Posterior cingulate gyrus (tissue), 11 donors: ENCODE data around the gene BTN2A1.
"Not testable (repeated sequence)": the region's sequence is repeated elsewhere in the genome, so short reads cannot be mapped to it uniquely, and the experiment has no call there.

Source experiments
- DNase-seq, 10 donors: peaks; one replicate each; pipeline versions ENCODE4 v3.0.0 to v3.0.0-alpha.2; 2020 to 2021; ENCODE audit warnings: mixed read lengths in 3 of 10
- intact Hi-C: fragments of 100-400 bp; cut with DNase I; formaldehyde crosslinking; loops from one replicate; pipeline ENCODE4 v1.15.1; 2023

BTN2A1 gene

DNA sequence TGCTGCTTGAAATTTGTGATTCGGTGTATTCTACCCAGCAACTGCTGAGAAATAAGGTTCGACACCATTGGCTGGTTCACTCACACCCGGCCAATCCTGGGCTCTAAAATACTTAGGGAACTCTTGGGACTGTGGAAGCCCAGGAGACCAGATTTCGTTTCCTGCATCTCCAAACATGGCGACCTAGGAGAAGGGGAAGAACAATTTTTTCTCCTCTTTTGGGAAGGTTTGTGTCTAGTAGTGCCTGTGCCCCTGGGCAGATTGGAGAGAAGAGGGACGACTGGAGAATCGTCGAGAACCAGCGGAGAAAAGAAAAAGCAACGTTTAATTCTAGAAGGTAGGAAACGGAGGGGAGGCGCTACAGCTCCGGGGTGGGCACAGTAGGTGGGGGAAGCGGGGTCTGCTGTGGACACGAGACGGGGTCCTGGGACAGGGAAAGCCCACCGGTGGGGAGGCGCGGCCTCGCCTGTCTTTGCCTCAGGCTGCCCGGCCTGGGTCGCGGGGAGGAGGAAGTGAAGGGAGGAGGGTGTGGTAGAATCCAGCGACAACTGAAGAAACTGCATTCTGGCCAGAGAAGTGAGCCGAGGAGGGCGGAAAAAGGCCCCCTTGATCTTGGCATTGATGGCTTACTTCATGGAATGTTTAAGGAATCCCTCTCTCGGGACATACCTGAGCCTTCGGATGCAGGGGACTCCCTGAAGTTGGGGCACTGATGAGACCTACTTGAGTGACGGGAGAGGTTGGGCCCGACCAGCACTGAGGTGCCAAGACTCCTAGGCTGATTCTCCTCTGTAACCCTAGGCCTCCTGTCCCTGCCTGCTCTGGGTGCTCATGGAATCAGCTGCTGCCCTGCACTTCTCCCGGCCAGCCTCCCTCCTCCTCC lies at the start of gene BTN2A1:
TSS of gene BTN2A1 (plus strand) at position 150 of the 883 bp plus-strand sequence. CDS start at position 832, 682 bp downstream.
- peak; percentile 63 to 97 (median 77) for DNase-seq
- intact Hi-C loops: loop anchor here (10.0 kb wide), 1 partner anchor 67 kb away; no protein-coding TSS in a partner anchor

DNA sequence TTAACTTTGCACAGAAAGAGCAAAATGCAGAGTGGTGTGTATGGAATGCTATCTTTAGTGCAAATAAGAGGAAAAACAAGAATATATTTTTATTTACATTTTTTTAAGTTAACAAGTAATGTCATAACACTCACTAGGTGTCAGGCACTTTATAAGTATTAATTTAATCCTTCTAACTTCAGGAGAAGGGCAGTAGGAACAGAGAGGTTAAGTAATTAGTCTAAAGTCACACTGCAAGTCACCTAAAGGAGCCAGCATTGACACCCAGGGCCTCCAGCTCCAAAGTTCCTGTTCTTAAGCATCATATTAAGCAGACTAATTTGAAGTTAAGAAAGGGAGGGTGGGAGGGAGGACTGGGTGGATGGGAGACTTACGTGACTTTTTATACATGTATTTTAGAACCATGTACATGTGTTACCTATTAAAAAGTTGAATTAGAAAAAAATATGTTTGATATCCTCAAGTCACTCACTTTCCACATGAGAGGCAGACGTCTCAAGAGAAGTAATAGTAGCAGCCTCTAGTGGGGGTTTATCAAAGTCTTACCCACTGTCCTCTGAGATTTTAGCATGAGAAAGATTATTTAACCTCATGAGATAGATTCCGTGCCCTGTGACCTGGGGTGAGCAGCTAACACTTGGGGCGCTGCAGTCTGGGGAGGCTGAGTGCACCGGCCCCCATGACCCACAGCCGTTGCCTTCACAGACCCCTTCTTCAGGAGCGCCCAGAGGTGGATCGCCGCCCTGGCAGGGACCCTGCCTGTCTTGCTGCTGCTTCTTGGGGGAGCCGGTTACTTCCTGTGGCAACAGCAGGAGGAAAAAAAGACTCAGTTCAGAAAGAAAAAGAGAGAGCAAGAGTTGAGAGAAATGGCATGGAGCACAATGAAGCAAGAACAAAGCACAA lies 48.7 kb upstream of the BTN2A1 start:
- intact Hi-C loops: no loop called here
- DNase-seq: no peak

DNA sequence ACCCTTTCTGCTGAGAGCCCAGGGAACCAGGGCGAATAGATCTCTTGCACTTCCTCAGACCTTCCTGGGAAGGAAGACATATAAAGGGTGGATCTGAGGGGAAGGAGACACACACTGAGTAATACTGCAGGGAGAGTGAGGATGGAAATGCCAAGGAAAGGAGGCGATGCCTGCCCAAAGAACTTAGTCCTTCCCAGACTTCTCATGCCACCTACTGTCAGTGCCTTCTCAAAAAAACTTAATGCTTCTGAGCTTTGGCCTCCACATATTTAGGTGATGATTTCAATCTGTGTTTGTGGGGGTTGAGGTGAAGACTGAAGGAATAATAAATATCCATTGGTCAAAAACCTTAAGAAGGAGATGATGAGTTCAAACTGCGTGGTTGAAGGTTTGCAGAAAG lies 46.0 kb upstream of the BTN2A1 start:
- intact Hi-C loops: no loop called here
- DNase-seq: no peak

DNA sequence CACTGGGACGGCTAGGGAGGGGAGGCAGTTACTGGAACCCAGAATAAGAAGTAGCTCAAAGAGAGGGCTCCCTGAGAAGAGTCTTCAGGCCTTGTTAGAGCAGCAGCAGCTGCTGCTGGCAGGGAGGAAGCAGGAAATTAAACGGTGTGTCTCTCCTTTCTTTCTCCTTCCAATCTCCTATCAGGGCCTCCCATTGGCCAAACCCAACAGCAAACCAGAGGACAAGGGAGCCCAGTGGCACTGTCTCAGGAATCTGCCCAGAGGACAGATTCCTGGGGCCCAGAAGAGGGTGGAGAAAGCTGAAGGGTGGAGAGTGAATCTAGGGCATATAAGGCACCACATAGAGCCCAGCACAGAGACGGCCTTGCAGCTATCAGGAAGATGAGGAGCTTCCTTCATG lies 45.5 kb upstream of the BTN2A1 start:
- intact Hi-C loops: no loop called here
- no peak for DNase-seq

DNA sequence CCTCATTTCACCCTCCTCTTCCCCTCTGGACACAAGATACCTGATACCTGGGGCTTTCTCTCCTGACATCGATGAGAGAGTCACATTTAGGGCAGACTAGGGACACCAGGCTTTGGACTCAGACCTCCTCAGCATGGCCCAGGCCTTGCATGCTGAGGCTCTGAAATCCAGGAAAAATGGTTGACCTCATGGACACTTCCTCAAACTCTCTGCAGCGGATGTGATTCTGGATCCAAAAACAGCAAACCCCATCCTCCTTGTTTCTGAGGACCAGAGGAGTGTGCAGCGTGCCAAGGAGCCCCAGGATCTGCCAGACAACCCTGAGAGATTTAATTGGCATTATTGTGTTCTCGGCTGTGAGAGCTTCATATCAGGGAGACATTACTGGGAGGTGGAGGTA lies 44.8 kb upstream of the BTN2A1 start:
- no peak for DNase-seq
- intact Hi-C loops: no loop called here

DNA sequence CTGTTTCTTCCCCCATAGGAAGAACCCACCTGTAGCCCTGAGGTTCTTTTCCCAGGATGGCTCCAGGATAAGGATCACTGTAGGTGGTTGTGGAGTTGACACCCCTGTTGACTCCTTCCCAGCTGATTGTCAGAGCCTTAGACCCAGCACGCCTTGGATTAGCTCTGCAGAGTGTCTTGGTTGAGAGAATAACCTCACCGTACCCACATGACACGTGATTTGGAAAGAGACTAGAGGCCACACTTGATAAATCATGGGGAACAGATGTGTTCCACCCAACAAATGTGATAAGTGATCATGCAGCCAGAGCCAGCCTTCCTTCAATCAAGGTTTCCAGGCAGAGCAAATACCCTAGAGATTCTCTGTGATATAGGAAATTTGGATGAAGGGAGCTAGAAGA lies 43.5 kb upstream of the BTN2A1 start:
- no peak for DNase-seq
- intact Hi-C loops: no loop called here

DNA sequence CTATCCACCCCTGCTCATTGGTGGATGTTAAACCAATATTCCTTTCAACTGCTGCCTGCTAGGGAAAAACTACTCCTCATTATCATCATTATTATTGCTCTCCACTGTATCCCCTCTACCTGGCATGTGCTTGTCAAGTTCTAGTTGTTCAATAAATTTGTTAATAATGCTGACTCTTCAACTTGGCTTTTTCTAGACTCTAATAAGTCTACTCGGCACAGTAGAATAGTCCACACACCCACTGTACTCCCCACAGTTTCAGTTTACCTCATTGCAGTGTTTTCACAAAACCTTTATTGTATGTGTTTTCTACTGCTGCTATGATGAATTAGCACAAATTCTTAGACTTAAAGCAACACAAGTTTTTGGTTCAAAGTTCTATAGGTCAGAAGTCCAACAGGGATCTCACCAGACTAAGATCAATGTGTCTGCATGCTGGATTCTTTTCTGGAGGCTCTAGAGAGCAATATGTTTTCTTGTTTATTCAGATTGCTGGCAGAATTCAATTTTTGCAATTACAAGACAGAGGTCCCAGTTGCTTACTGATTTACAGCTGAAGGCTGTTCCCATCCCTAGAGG lies 42.6 kb upstream of the BTN2A1 start:
- DNase-seq: no peak
- intact Hi-C loops: no loop called here

DNA sequence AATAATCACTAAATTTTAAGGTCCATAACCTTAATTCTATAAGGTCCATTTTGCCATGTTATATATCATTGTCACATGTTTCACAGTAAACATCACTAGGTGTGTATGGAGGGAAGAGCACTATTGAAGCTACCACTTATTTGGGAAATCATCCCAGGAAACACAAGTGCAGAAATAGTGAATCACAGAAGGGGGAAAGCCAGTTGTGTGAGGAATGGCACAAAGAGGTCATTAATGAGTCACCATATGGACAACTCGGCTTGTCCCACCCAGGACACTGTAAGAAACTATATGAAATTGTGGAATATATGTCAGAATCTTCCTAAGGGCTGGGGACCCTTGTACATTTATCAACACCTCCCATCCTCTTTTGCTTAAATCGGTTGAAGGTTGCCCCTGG lies 42.0 kb upstream of the BTN2A1 start:
- no peak for DNase-seq
- intact Hi-C loops: no loop called here

DNA sequence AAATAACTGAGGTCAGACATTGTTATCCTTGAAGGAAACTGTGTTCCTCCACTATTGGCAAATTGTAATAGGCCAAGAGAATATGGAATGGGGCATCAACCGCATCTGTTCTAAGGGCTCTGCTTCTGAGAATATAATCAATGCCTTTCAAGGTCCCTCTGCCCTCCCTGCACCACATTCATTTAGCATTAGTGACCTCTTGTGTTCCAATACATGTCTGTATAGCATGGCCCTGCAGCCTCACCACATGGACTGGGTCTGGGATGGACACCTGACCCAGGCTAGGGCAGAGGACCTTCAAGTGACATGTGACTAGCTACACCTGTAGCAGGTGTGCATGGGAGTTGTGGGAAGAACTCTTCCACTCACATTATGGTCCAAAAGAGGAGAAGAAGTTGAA lies 41.5 kb upstream of the BTN2A1 start:
- no peak for DNase-seq
- intact Hi-C loops: no loop called here

DNA sequence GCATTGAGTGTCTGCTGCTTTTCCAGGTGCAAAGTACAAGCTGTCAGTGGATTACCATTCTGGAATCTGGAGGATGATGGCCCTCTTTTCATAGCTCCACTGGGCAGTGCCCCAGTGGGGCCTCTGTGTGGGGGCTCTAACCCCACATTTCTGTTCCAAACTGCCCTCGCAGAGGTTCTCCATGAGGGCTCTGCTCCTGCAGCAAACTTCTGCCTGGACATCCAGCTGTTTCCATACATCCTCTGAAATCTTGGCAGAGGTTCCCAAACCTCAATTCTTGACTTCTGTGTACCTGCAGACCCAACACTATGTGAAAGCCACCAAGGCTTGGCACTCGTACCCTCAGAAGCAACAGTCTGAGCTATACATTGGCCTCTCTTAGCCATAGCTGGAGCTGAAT lies 39.7 kb upstream of the BTN2A1 start:
- intact Hi-C loops, DNase-seq: not testable (repeated sequence)

DNA sequence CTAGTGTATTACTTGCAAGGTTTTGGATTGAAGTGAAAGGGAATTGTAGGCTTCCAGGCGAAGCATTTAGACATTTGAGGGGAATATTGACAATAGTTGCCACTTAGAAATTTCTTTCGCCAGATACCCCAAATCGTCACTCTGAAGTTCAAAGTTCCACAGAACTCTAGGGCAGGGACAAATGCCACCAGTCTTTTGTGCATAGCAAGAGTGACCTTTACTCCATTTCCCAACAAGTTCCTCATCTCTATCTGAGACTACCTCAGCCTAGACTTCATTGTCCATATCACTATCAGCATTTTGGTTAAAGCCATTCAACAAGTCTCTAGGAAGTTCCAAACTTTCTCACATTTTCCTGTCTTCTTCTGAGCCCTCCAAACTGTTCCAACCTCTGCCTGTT lies 39.0 kb upstream of the BTN2A1 start:
- intact Hi-C loops, DNase-seq: not testable (repeated sequence)

DNA sequence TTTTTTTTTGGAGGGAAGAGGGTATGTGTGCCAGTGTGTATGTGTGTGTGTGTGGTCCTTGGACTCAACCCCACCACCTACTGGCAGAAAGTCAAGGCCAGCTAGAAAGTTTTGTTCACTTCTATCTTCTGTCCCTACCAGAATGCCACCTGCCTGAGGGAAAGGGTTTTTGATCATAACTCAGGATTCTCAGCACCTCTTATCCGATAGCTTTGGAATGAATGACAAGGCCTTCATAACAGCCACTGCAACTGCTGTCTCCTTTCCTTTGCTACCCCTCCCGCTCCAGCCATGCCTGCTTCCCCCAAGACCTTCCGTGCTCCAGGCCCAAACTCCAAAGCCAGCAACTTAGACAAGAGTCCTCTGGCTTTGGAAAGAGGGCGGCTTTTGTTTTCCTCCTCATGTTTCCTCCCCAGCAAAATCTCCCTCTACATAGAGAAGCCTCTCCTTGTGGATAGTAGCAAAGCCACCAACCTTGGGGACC lies 37.0 kb upstream of the BTN2A1 start:
- no peak for DNase-seq
- intact Hi-C loops: no loop called here

DNA sequence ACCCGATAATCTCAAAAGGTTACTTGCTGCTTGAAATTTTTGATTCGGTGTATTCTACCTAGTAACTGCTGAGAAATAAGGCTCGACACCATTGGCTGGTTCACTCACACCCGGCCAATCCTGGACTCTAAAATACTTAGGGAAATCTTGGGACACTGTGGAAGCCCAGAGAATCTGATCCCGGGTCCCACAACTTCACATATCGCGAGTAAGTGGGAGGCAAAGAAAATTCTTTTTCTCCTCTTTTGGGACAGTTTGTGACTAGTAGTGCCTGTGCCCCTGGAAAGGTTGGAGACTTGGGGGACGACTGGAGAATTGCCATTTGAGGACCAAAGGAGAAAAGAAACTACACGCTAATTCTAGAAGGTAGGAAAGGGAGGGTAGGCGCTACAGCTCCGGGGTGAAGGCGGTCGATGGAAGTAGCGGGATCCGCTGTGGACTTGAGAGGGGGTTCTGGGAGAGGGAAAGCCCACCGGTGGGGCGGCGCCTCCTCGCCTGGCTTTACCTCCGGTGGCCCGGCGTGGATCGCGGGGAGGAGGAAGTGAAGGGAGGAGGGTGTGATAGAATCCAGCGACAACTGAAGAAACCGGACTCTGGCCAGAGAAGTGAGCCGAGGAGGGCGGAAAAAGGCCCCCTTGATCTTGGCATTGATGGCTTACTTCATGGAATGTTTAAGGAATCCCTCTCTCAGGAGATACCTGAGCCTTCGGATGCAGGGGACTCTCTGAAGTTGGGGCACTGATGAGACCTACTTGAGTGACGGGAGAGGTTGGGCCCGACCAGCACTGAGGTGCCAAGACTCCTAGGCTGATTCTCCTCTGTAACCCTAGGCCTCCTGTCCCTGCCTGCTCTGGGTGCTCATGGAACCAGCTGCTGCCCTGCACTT lies 36.3 kb upstream of the BTN2A1 start:
- intact Hi-C loops: no loop called here
- DNase-seq: peak; percentile 37 to 91 (median 58)

DNA sequence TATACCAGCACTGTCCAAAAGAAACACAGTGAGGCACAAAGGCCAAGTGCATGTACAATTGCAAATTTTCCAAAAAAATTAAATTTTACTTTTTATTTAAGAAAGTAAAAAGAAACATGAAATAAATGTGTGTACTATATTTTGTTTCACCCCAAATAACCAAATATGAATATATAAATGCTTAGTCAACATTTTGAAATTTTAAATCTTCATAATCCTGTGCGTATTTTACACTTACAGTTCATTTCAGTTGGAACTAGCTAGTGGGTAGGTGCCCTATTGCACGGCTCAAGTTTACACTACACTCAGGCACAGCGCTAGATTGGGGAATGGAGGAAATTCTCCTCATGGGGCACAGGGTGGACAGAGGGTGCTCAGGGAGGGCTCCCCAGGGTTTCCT lies 35.4 kb upstream of the BTN2A1 start:
- DNase-seq: no peak
- intact Hi-C loops: no loop called here

DNA sequence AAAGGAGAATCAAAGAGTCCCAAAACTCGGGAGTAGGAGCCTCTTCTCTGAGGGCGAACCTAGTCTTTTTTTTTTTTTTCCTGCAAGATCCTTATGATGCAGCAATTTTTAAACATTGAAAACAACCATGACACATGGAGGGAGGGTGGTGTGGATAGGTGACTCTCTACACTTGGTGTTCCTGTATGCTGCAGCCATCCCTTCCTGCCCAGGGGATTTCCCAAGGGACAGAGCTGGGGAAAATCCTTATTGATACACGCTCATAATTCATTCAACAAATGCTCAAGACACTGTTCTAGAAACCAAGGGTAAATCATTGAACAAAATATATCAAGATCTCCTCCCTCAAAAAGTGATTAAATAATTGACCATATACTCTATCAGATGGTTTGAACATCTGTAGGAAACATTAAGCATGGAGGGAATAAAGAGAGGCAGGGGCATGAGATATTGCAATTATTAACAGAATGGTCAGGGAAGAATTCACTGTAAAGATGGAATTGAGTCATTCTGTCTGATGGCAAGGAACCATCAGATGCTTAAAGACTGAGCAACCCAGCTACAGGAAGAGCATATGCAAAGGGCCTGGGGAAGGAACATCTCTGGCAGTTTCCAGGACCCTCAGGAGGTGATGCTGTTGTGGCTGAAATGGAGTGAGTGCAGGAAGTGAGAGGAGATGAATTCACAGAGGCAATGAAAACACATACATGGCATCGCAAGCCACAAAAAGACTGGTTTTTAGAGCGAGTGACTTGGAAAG lies 30.9 kb upstream of the BTN2A1 start:
- intact Hi-C loops: no loop called here

DNA sequence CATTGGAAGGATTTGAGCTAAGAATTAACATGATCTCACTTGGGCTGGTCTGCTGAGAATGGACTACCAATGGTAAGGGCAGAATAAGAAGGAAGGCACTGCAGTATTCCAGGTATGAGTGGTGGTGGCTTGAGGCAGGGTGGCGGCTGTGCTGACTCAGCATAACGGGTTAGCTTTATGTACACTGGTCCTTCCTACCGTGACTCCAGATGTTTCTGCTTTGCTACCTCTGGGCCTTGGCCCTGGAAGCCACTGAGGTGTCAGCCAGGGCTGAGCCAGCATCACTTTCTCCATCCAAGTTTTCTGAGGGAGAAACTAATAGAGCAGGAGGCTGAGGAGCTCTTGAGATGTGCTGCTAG lies 30.3 kb upstream of the BTN2A1 start:
- intact Hi-C loops: no loop called here

More for the DNA sequence above, 30.9 kb upstream of the BTN2A1 start:
- no peak for DNase-seq

DNA sequence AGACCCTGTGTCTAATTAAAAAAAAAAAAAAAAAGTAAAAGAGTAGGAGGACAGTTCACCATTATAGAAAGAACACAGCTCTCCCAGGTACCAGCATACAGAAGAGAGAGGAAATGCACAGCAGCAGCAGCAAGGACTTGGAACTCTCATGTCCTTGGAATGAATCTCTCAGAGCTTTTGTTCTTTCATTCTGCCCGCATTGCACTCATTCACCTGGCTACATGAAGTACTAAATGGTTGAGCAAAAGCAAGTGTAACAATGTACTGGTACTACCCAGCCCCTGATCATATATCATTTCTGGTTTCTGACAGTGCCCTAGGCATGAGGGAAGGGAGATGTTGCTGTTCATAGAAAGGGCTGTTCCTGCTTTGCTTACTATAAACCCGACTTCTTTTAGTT lies 29.5 kb upstream of the BTN2A1 start:
- DNase-seq: no peak
- intact Hi-C loops: no loop called here

More for the DNA sequence above, 30.3 kb upstream of the BTN2A1 start:
- DNase-seq: no peak

DNA sequence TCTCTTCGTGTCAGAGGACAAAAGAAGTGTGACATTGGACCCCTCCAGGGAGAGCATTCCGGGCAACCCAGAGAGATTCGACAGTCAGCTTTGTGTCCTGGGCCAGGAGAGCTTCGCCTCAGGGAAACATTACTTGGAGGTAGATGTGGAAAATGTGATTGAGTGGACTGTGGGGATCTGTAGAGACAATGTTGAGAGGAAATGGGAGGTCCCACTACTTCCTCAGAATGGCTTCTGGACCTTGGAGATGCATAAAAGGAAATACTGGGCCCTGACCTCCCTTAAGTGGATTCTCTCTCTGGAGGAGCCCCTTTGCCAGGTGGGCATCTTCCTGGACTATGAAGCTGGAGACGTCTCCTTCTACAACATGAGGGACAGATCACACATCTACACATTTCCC lies 27.0 kb upstream of the BTN2A1 start:
- intact Hi-C loops: no loop called here
- no peak for DNase-seq
